Parathyroid adenoma (tissue), 2 donors: ENCODE measurements around the gene DPYD.

Experiments used
- H2AFZ ChIP-seq: fragments of 300-600 bp; sonication (generic); one replicate; pipeline ENCODE4 v1.7.0; 2017; ENCODE audit warnings: antibody characterized with exemption, mild to moderate bottlenecking
- H3K27ac ChIP-seq: fragments of 300-600 bp; sonication (generic); one replicate; pipeline ENCODE4 v1.7.0; 2017
- H3K27me3 ChIP-seq: fragments of 300-600 bp; sonication (generic); one replicate; pipeline ENCODE4 v1.7.0; 2017; ENCODE audit warnings: low read length; ENCODE audit not compliant: control insufficient read depth, insufficient read depth
- H3K36me3 ChIP-seq: fragments of 300-600 bp; sonication (generic); one replicate; pipeline ENCODE4 v1.7.0; 2017; ENCODE audit warnings: low read length; ENCODE audit not compliant: control insufficient read depth, insufficient read depth
- H3K4me1 ChIP-seq: fragments of 300-600 bp; sonication (generic); one replicate; pipeline ENCODE4 v1.7.0; 2017; ENCODE audit warnings: control low read depth
- H3K4me2 ChIP-seq: fragments of 300-600 bp; sonication (generic); one replicate; pipeline ENCODE4 v1.7.0; 2017; ENCODE audit warnings: low read length
- H3K4me3 ChIP-seq: fragments of 300-600 bp; sonication (generic); one replicate; pipeline ENCODE4 v1.7.0; 2017; ENCODE audit warnings: low read depth, low read length
- H3K79me2 ChIP-seq: fragments of 300-600 bp; sonication (generic); one replicate; pipeline ENCODE4 v1.7.0; 2017; ENCODE audit warnings: control low read depth
- H3K9ac ChIP-seq: fragments of 300-600 bp; sonication (generic); one replicate; pipeline ENCODE4 v1.7.0; 2017; ENCODE audit warnings: mild to moderate bottlenecking
- H3K9me3 ChIP-seq: fragments of 300-600 bp; sonication (generic); one replicate; pipeline ENCODE4 v1.7.0; 2017; ENCODE audit warnings: low read length; ENCODE audit not compliant: control insufficient read depth
- TF ChIP-seq, protein P1 (sequence below): fragments of 300-600 bp; sonication (generic); IDR thresholded peaks from one replicate; pipeline ENCODE4 v1.7.0; 2017; ENCODE audit warnings: antibody characterized with exemption, mild to moderate bottlenecking
- donor health status: primary hyperparathyroidism.

The DPYD gene

DNA sequence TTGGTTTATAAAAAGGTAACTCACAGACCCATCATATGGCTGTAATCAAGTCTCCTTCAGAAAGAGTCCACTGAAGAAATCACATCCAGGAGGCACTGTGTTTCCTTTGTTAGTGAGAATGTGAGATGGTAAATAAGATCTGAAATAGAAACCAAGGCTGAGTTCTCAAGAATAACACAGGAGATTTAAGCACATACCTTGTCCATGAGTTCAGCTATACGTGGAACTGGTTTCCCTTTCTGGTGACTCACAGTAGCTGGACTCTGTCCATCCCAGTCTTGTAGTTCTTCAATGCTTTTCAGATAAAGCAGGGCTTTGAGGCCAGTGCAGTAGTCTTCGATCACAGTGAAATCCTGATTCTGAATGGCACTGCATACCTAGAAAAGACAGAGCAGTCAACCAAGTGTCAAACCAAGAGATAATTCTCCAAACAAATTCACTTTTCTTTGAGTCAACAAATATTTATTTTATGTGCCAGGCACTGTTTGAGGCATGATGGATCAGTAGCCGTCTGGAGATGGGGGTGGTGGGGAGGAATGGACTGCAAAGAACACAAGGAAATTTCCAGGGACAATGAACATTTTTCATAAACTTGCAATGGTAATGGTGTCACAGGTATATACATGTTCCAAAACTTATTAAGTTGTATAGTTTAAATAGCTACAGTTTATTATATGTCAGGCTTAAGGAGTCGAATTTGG is 727.8 kb downstream of the DPYD start:
- no peaks in the 10 kb centered on the region for H3K9me3 ChIP-seq
- H3K27ac ChIP-seq, result no peak overlapping the region
- H3K4me3 ChIP-seq, result no peak overlapping the region
- no peak overlapping the region for H2AFZ ChIP-seq
- TF ChIP-seq, protein P1, sequence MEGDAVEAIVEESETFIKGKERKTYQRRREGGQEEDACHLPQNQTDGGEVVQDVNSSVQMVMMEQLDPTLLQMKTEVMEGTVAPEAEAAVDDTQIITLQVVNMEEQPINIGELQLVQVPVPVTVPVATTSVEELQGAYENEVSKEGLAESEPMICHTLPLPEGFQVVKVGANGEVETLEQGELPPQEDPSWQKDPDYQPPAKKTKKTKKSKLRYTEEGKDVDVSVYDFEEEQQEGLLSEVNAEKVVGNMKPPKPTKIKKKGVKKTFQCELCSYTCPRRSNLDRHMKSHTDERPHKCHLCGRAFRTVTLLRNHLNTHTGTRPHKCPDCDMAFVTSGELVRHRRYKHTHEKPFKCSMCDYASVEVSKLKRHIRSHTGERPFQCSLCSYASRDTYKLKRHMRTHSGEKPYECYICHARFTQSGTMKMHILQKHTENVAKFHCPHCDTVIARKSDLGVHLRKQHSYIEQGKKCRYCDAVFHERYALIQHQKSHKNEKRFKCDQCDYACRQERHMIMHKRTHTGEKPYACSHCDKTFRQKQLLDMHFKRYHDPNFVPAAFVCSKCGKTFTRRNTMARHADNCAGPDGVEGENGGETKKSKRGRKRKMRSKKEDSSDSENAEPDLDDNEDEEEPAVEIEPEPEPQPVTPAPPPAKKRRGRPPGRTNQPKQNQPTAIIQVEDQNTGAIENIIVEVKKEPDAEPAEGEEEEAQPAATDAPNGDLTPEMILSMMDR, result no peak
- no peaks in the 10 kb centered on the region for H3K4me1 ChIP-seq
- H3K36me3 ChIP-seq, result no peaks in the 10 kb centered on the region
- H3K27me3 ChIP-seq, result no peaks in the 10 kb centered on the region
- no peaks in the 10 kb centered on the region for H3K79me2 ChIP-seq
- H3K9ac ChIP-seq, result no peak overlapping the region
- no peak overlapping the region for H3K4me2 ChIP-seq

DNA sequence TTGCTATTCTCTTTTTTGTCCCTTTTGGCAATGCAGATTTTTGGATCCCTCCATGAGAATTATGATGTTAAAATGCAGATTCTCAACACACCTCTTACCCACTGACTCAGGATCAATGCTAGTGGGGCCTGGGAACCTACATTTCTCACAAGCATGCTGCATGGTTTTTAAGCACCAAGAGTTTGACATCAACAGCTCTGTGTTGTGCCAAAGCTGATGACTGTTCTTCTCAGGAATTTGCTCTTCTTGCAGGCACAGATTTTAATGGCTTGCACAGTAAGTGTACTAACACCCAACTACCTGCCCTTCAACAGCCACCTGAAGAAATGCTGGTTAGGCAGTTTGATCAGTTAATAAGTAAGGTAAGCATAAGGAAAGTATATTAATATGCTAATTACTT is 730.5 kb downstream of the DPYD start:
- H3K4me2 ChIP-seq, result no peak overlapping the region
- H3K36me3 ChIP-seq, result no peaks in the 10 kb centered on the region
- H3K27ac ChIP-seq, result no peak overlapping the region
- H3K79me2 ChIP-seq, result no peaks in the 10 kb centered on the region
- no peaks in the 10 kb centered on the region for H3K9me3 ChIP-seq
- no peak overlapping the region for H3K4me3 ChIP-seq
- no peak overlapping the region for H3K9ac ChIP-seq
- no peaks in the 10 kb centered on the region for H3K27me3 ChIP-seq
- TF ChIP-seq, protein P1, result no peak
- H3K4me1 ChIP-seq, result no peaks in the 10 kb centered on the region
- no peak overlapping the region for H2AFZ ChIP-seq

DNA sequence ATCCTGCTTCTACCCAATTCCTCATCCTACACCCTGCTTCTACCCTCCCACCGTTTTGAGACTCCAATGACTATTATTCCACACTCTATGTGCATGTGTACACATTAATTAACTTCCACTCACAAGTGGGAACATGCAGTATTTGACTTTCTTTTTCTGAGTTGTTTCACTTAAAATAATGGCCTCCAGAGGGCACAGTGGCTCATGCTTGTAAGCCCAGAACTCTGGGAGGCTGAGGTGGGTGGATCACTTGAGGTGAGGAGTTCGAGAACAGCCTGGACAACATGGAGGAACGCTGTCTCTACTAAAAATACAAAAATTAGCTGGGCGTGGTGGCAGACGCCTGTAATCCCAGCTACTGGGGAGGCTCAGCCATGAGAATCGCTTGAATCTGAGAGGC is 734.5 kb downstream of the DPYD start:
- H3K9ac ChIP-seq, result no peak overlapping the region
- H3K4me3 ChIP-seq, result no peak overlapping the region
- no peak overlapping the region for H3K27ac ChIP-seq
- H3K4me1 ChIP-seq, result no peaks in the 10 kb centered on the region
- no peaks in the 10 kb centered on the region for H3K79me2 ChIP-seq
- no peak overlapping the region for H3K4me2 ChIP-seq
- no peaks in the 10 kb centered on the region for H3K36me3 ChIP-seq
- TF ChIP-seq, protein P1, result no peak
- H2AFZ ChIP-seq, result no peak overlapping the region
- no peaks in the 10 kb centered on the region for H3K9me3 ChIP-seq
- no peaks in the 10 kb centered on the region for H3K27me3 ChIP-seq

DNA sequence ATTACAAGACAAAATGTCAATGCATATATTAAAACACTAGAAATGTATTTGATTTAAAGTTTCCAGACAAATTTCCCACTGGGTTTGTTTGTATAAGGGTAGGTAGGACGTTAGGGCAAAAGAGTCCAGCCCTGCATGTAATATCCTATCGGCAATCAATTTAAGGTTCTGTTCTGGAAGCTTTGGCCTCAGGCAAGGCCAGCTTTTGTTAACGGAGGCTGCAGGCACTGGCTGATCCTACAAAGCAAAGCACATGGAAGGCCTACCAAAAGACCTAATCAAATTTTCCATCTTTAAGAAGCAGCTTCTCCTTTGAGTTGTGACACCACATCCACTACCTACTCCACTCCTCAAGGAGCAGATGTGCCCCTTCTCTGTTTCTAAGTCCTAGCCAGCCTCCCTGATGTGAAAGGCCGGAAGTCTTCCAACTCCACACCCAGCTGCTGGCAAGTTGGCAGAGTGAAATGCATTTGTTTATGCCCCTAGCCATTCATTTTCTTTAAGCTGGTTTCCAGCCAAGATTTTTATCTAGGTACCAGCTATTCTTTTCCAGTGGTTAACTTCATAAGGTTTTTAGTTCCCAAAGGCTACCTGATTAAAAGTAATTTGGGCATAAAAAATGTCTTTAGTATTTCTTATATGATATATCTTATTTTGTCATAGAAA is 746.7 kb downstream of the DPYD start:
- Histone ChIP-seq H3K27ac (no peak overlapping the region), H3K27me3 (no peaks in the 10 kb centered on the region), H3K79me2 (no peaks in the 10 kb centered on the region), H3K4me2 (no peak overlapping the region), H3K36me3 (no peaks in the 10 kb centered on the region), H3K4me1 (no peaks in the 10 kb centered on the region), H2AFZ (no peak overlapping the region), H3K9ac (no peak overlapping the region), H3K9me3 (no peaks in the 10 kb centered on the region), H3K4me3 (no peak overlapping the region)
- TF ChIP-seq, protein P1, result no peak

DNA sequence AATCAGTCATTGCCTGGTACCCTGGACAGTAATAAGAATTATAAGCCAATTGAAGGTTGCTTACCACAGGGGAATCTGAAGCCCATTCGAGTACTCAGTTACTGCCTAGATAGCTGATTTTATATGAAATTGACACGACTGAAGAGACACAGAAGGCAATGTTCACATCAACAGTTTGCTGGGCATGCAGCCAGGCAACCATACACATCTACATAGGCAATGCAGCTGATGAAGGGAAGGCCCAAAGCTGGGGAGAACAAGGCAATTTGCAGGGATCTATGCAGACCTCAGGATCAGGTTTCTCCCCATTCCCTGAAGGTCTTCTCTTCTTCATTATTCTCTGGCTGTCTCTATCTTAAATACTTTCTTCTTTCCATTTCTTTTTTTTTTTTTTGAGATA is 750.5 kb downstream of the DPYD start:
- H3K27ac ChIP-seq, result no peak overlapping the region
- no peaks in the 10 kb centered on the region for H3K79me2 ChIP-seq
- H2AFZ ChIP-seq, result no peak overlapping the region
- H3K27me3 ChIP-seq, result no peaks in the 10 kb centered on the region
- no peaks in the 10 kb centered on the region for H3K36me3 ChIP-seq
- H3K4me3 ChIP-seq, result no peak overlapping the region
- H3K4me1 ChIP-seq, result no peaks in the 10 kb centered on the region
- no peak overlapping the region for H3K9ac ChIP-seq
- H3K9me3 ChIP-seq, result no peaks in the 10 kb centered on the region
- TF ChIP-seq, protein P1, result no peak
- H3K4me2 ChIP-seq, result no peak overlapping the region
